WTC11 (cell line): ENCODE data around the gene TTC28. TPM values are rescaled to one million over a fixed set of nuclear protein-coding genes. Genes with fewer than 3 reads are reported as not detected.

Experiments
- ATAC-seq: fragments of 200-7000 bp; cut with Tn5 transposase; 2 replicates; pipeline ENCODE4 v1.10.0; 2021; ENCODE audit warnings: mild to moderate bottlenecking, moderate library complexity
- CTCF ChIA-PET: fragments of 300-600 bp; sonication (Branson Sonifier 250); formaldehyde crosslinking; loops from one replicate; lab custom pipeline; 2021; ENCODE audit warnings: antibody characterized with exemption; lab: Charles Lee
- POLR2A ChIA-PET: fragments of 350-600 bp; sonication (Branson Sonifier 250); formaldehyde crosslinking; loops from one replicate; lab custom pipeline; 2021; ENCODE audit warnings: antibody characterized with exemption; lab: Charles Lee
- DNase-seq: peaks from one replicate; pipeline ENCODE4 v3.0.0; 2021; ENCODE audit warnings: low spot score
- H3K27ac Mint-ChIP-seq: 2 replicates; pipeline ENCODE4 v1.8.0; 2021; ENCODE audit warnings: mixed read lengths
- H3K27me3 Mint-ChIP-seq: 2 replicates; pipeline ENCODE4 v1.8.0; 2021; ENCODE audit warnings: low read depth, mild to moderate bottlenecking, moderate library complexity, mixed read lengths
- H3K36me3 Mint-ChIP-seq: 2 replicates; pipeline ENCODE4 v1.8.0; 2021; ENCODE audit warnings: mixed read lengths
- H3K4me1 Mint-ChIP-seq: 2 replicates; pipeline ENCODE4 v1.8.0; 2022; ENCODE audit warnings: mixed read lengths
- H3K4me3 Mint-ChIP-seq: 2 replicates; pipeline ENCODE4 v1.8.0; 2021; ENCODE audit warnings: mild to moderate bottlenecking, moderate library complexity, mixed read lengths
- H3K9me3 Mint-ChIP-seq: 2 replicates; pipeline ENCODE4 v1.8.0; 2021; ENCODE audit warnings: mixed read lengths
- CREB1 ChIP-seq: sonication (generic); formaldehyde crosslinking; IDR thresholded peaks from 2 replicates; pipeline ENCODE4 v1.8.0; 2023; ENCODE audit warnings: mild to moderate bottlenecking, missing genetic modification reagents
- EMX1 ChIP-seq: fragments of 250-450 bp; sonication (Bioruptor Pico); IDR thresholded peaks from 2 replicates; pipeline ENCODE4 v1.8.0; 2021; ENCODE audit warnings: mild to moderate bottlenecking
- FOXJ3 ChIP-seq: sonication (generic); formaldehyde crosslinking; IDR thresholded peaks from 2 replicates; pipeline ENCODE4 v1.9.0; 2021; ENCODE audit warnings: missing genetic modification reagents, mild to moderate bottlenecking, borderline replicate concordance
- HMGA2 ChIP-seq: fragments of 250-450 bp; sonication (Bioruptor Pico); IDR thresholded peaks from 2 replicates; pipeline ENCODE4 v1.4.0; 2021; ENCODE audit warnings: mild to moderate bottlenecking, moderate library complexity
- NR3C1 ChIP-seq: sonication (generic); formaldehyde crosslinking; conservative IDR thresholded peaks from 2 replicates; pipeline ENCODE4 v1.8.1; 2023; ENCODE audit warnings: low read depth, mild to moderate bottlenecking, missing genetic modification reagents
- SP1 ChIP-seq: sonication (generic); formaldehyde crosslinking; conservative IDR thresholded peaks from 2 replicates; pipeline ENCODE4 v1.8.1; 2022; ENCODE audit warnings: missing genetic modification reagents
- TCF7 ChIP-seq: sonication (generic); formaldehyde crosslinking; IDR thresholded peaks from 2 replicates; pipeline ENCODE4 v1.8.0; 2022; ENCODE audit warnings: mild to moderate bottlenecking, low read depth, missing genetic modification reagents, moderate library complexity
- TEAD1 ChIP-seq: sonication (generic); formaldehyde crosslinking; IDR thresholded peaks from 2 replicates; pipeline ENCODE4 v1.8.0; 2022; ENCODE audit warnings: mild to moderate bottlenecking, missing genetic modification reagents
- TEAD4 ChIP-seq: sonication (generic); formaldehyde crosslinking; IDR thresholded peaks from 2 replicates; pipeline ENCODE4 v1.8.0; 2022; ENCODE audit warnings: mild to moderate bottlenecking, missing genetic modification reagents
- total RNA-seq: library from RNA; stranded (reverse); gene quantifications from 3 replicates; pipeline ENCODE4 v1.2.3, GENCODE V29; 2021
- TF ChIP-seq, protein P1 (sequence below): sonication (generic); formaldehyde crosslinking; IDR thresholded peaks from 2 replicates; pipeline ENCODE4 v1.8.1; 2023; ENCODE audit warnings: mild to moderate bottlenecking, missing genetic modification reagents, borderline replicate concordance
- TF ChIP-seq, protein P2 (sequence below): fragments of 250-450 bp; sonication (Bioruptor Pico); IDR thresholded peaks from 2 replicates; pipeline ENCODE4 v1.9.0; 2021; ENCODE audit warnings: mild to moderate bottlenecking
- TF ChIP-seq, protein P3 (sequence below): sonication (generic); formaldehyde crosslinking; IDR thresholded peaks from 2 replicates; pipeline ENCODE4 v1.8.1; 2022; ENCODE audit warnings: mild to moderate bottlenecking, moderate library complexity, missing genetic modification reagents
- TF ChIP-seq, protein P4 (sequence below): sonication (generic); formaldehyde crosslinking; IDR thresholded peaks from 2 replicates; pipeline ENCODE4 v1.8.1; 2022; ENCODE audit warnings: mild to moderate bottlenecking, missing genetic modification reagents, moderate library complexity, borderline replicate concordance
- TF ChIP-seq, protein P5 (sequence below): fragments of 200-600 bp; IDR thresholded peaks from 2 replicates; pipeline ENCODE4 v1.8.0; 2022; ENCODE audit warnings: antibody characterized with exemption
- TF ChIP-seq, protein P6 (sequence below): fragments of 250-450 bp; sonication (Bioruptor Pico); IDR thresholded peaks from 2 replicates; pipeline ENCODE4 v2.1.2; 2022; ENCODE audit warnings: mild to moderate bottlenecking, moderate library complexity
- TF ChIP-seq, protein P7 (sequence below): sonication (generic); formaldehyde crosslinking; IDR thresholded peaks from 2 replicates; pipeline ENCODE4 v1.8.1; 2022; ENCODE audit warnings: low read depth, mild to moderate bottlenecking, moderate library complexity, missing genetic modification reagents, borderline replicate concordance

Gene TTC28
- total RNA-seq, 1 experiment from 2014 or later: 13.0 TPM

DNA sequence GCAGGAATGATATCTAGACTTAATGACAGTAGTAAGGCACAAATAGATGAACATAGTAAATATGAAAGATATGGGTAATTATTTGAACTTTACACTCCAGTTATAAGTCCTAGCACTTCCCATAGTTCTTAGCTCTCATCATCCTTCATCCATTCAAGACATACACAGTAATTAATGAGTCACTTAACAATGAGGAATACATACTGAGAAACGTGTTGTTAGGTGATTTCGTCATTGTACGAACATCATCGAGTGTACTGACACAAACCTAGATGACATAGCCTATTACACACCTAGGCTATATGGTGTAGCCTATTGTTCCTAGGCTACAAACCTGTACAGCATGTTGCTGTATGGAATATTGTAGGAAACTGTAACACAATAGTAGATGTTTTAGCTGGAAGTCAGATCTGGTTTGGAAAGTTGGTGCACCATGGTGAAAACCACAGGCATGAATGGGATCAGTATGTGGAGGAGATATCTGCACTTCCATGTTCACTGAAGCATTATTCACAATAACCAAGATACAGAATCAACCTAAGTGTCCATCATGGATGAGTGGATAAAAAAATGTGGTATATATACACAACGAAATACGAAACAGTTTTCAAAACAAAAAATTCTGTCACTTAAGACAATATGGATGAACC is 530.7 kb downstream of the TTC28 start:
- no peaks in the 10 kb centered on the region for H3K27me3 Mint-ChIP-seq
- no peaks in the 10 kb centered on the region for H3K9me3 Mint-ChIP-seq
- no peak for DNase-seq
- ChIA-PET POLR2A (no interaction called here), CTCF (no interaction called here)
- ATAC-seq: no peak
- no peak overlapping the region for H3K27ac Mint-ChIP-seq
- H3K36me3 Mint-ChIP-seq: no peaks in the 10 kb centered on the region
- H3K4me3 Mint-ChIP-seq: no peak overlapping the region
- H3K4me1 Mint-ChIP-seq: peaks cover 18% of the 10 kb centered on the region
- TF ChIP-seq, protein P1, sequence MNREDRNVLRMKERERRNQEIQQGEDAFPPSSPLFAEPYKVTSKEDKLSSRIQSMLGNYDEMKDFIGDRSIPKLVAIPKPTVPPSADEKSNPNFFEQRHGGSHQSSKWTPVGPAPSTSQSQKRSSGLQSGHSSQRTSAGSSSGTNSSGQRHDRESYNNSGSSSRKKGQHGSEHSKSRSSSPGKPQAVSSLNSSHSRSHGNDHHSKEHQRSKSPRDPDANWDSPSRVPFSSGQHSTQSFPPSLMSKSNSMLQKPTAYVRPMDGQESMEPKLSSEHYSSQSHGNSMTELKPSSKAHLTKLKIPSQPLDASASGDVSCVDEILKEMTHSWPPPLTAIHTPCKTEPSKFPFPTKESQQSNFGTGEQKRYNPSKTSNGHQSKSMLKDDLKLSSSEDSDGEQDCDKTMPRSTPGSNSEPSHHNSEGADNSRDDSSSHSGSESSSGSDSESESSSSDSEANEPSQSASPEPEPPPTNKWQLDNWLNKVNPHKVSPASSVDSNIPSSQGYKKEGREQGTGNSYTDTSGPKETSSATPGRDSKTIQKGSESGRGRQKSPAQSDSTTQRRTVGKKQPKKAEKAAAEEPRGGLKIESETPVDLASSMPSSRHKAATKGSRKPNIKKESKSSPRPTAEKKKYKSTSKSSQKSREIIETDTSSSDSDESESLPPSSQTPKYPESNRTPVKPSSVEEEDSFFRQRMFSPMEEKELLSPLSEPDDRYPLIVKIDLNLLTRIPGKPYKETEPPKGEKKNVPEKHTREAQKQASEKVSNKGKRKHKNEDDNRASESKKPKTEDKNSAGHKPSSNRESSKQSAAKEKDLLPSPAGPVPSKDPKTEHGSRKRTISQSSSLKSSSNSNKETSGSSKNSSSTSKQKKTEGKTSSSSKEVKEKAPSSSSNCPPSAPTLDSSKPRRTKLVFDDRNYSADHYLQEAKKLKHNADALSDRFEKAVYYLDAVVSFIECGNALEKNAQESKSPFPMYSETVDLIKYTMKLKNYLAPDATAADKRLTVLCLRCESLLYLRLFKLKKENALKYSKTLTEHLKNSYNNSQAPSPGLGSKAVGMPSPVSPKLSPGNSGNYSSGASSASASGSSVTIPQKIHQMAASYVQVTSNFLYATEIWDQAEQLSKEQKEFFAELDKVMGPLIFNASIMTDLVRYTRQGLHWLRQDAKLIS (CRISPR knock-in tag): no peak
- TF ChIP-seq TCF7 (CRISPR knock-in tag): no peak
- TF ChIP-seq TEAD4 (CRISPR knock-in tag): no peak
- no peak for TF ChIP-seq HMGA2 (CRISPR knock-in tag)

DNA sequence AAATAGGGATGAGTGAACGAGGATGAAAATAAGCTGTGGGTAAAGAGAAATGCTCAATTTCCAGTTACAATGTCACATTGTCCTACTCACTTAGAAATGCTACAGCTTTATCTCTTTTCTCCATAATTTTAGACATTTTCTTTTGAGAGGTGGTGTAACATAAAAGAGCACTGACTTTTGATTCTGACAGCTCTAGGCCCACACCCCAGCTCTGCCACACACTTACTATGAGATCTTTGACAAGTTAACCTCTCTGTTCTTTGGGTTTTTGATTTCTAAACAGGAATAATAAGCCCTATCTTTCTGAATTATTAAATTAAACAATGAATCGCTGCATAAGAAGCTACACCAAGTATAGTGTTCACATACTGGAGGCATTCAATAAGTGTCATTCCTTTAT is 532.2 kb downstream of the TTC28 start:
- H3K36me3 Mint-ChIP-seq: no peaks in the 10 kb centered on the region
- CTCF ChIA-PET: interaction anchor here (1.7 kb wide), 1 partner anchor 35 kb away, joined by 8 read pairs; no protein-coding TSS in a partner anchor
- ATAC-seq: no peak
- TF ChIP-seq, protein P2, sequence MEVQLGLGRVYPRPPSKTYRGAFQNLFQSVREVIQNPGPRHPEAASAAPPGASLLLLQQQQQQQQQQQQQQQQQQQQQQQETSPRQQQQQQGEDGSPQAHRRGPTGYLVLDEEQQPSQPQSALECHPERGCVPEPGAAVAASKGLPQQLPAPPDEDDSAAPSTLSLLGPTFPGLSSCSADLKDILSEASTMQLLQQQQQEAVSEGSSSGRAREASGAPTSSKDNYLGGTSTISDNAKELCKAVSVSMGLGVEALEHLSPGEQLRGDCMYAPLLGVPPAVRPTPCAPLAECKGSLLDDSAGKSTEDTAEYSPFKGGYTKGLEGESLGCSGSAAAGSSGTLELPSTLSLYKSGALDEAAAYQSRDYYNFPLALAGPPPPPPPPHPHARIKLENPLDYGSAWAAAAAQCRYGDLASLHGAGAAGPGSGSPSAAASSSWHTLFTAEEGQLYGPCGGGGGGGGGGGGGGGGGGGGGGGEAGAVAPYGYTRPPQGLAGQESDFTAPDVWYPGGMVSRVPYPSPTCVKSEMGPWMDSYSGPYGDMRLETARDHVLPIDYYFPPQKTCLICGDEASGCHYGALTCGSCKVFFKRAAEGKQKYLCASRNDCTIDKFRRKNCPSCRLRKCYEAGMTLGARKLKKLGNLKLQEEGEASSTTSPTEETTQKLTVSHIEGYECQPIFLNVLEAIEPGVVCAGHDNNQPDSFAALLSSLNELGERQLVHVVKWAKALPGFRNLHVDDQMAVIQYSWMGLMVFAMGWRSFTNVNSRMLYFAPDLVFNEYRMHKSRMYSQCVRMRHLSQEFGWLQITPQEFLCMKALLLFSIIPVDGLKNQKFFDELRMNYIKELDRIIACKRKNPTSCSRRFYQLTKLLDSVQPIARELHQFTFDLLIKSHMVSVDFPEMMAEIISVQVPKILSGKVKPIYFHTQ (CRISPR knock-in tag): no peak
- TF ChIP-seq FOXJ3 (CRISPR knock-in tag): no peak
- TF ChIP-seq, protein P3, sequence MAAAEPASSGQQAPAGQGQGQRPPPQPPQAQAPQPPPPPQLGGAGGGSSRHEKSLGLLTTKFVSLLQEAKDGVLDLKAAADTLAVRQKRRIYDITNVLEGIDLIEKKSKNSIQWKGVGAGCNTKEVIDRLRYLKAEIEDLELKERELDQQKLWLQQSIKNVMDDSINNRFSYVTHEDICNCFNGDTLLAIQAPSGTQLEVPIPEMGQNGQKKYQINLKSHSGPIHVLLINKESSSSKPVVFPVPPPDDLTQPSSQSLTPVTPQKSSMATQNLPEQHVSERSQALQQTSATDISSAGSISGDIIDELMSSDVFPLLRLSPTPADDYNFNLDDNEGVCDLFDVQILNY (CRISPR knock-in tag): no peak
- no peak for TF ChIP-seq TEAD1
- TF ChIP-seq EMX1: no peak
- TF ChIP-seq NR3C1: no peak
- TF ChIP-seq, protein P4, sequence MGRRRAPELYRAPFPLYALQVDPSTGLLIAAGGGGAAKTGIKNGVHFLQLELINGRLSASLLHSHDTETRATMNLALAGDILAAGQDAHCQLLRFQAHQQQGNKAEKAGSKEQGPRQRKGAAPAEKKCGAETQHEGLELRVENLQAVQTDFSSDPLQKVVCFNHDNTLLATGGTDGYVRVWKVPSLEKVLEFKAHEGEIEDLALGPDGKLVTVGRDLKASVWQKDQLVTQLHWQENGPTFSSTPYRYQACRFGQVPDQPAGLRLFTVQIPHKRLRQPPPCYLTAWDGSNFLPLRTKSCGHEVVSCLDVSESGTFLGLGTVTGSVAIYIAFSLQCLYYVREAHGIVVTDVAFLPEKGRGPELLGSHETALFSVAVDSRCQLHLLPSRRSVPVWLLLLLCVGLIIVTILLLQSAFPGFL: no peak
- TF ChIP-seq SP1: no peak
- TF ChIP-seq, protein P5, sequence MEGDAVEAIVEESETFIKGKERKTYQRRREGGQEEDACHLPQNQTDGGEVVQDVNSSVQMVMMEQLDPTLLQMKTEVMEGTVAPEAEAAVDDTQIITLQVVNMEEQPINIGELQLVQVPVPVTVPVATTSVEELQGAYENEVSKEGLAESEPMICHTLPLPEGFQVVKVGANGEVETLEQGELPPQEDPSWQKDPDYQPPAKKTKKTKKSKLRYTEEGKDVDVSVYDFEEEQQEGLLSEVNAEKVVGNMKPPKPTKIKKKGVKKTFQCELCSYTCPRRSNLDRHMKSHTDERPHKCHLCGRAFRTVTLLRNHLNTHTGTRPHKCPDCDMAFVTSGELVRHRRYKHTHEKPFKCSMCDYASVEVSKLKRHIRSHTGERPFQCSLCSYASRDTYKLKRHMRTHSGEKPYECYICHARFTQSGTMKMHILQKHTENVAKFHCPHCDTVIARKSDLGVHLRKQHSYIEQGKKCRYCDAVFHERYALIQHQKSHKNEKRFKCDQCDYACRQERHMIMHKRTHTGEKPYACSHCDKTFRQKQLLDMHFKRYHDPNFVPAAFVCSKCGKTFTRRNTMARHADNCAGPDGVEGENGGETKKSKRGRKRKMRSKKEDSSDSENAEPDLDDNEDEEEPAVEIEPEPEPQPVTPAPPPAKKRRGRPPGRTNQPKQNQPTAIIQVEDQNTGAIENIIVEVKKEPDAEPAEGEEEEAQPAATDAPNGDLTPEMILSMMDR: no peak
- TF ChIP-seq, protein P6, sequence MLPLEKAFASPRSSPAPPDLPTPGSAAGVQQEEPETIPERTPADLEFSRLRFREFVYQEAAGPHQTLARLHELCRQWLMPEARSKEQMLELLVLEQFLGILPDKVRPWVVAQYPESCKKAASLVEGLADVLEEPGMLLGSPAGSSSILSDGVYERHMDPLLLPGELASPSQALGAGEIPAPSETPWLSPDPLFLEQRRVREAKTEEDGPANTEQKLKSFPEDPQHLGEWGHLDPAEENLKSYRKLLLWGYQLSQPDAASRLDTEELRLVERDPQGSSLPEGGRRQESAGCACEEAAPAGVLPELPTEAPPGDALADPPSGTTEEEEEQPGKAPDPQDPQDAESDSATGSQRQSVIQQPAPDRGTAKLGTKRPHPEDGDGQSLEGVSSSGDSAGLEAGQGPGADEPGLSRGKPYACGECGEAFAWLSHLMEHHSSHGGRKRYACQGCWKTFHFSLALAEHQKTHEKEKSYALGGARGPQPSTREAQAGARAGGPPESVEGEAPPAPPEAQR (CRISPR knock-in tag): no peak
- TF ChIP-seq CREB1 (CRISPR knock-in tag): no peak
- TF ChIP-seq, protein P7, sequence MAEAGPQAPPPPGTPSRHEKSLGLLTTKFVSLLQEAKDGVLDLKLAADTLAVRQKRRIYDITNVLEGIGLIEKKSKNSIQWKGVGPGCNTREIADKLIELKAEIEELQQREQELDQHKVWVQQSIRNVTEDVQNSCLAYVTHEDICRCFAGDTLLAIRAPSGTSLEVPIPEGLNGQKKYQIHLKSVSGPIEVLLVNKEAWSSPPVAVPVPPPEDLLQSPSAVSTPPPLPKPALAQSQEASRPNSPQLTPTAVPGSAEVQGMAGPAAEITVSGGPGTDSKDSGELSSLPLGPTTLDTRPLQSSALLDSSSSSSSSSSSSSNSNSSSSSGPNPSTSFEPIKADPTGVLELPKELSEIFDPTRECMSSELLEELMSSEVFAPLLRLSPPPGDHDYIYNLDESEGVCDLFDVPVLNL: no peak
- H3K4me1 Mint-ChIP-seq: peaks cover 16% of the 10 kb centered on the region
- DNase-seq: no peak
- POLR2A ChIA-PET: no interaction called here
- no peak overlapping the region for H3K27ac Mint-ChIP-seq
- H3K4me3 Mint-ChIP-seq: no peak overlapping the region
- H3K9me3 Mint-ChIP-seq: no peaks in the 10 kb centered on the region
- no peaks in the 10 kb centered on the region for H3K27me3 Mint-ChIP-seq
